Endothelial cell of umbilical vein (primary cell): Measurements from ENCODE around the gene KCNK10.

Source experiments
- CTCF ChIP-seq, 2 donors: IDR thresholded peaks; 1 replicate in 1 of 2; 2 replicates in 1 of 2; pipeline ENCODE4 v1.5.1; 2011; ENCODE audit warnings: low read length in 2 of 2, mild to moderate bottlenecking in 2 of 2, moderate library complexity in 2 of 2, control low read depth in 1 of 2, inconsistent platforms in 1 of 2, low read depth in 1 of 2; ENCODE audit not compliant: insufficient read depth in 1 of 2; ENCODE audit errors: extremely low read depth in 1 of 2
- EZH2 ChIP-seq: IDR thresholded peaks from 2 replicates; pipeline ENCODE4 v1.6.1; 2012; ENCODE audit warnings: borderline replicate concordance, low read depth, mild to moderate bottlenecking, moderate library complexity, low read length, inconsistent platforms; ENCODE audit not compliant: severe bottlenecking
- POLR2AphosphoS5 ChIP-seq: IDR thresholded peaks from 2 replicates; pipeline ENCODE4 v1.6.1; 2012; ENCODE audit warnings: low read depth, mild to moderate bottlenecking, control low read depth, low read length, moderate library complexity; ENCODE audit not compliant: insufficient read depth

GRCh38 chr14:88247228-88247627 is 75.8 kb downstream of the KCNK10 start:
- TF ChIP-seq CTCF (IDR thresholded peaks at IDR 0.05; ENCODE audit: extremely low read depth in 1 of 2, insufficient read depth in 1 of 2, low read depth in 1 of 2, low read length in 2 of 2): no peak
- no peak for TF ChIP-seq POLR2AphosphoS5
- TF ChIP-seq EZH2: no peak
